Measurements from ENCODE around the gene MACROD1.

The MACROD1 gene

GRCh38 chr11:64058494-64058893 is 107.4 kb downstream of the MACROD1 start:
- DNase-seq: no peak
- peaks cover 4% of the 10 kb centered on the region for H3K27me3 ChIP-seq (replicated peaks; ENCODE audit: control insufficient read depth, insufficient read depth, low read length, poor library complexity, severe bottlenecking)
- H3K9me3 ChIP-seq (ENCODE audit: control insufficient read depth, low read length): no peaks in the 10 kb centered on the region
- H3K36me3 ChIP-seq (ENCODE audit: control insufficient read depth, insufficient read depth, low read length): no peaks in the 10 kb centered on the region
- H3K27ac ChIP-seq (ENCODE audit: insufficient read depth, low read length, poor library complexity, severe bottlenecking): no peak overlapping the region
- peaks cover 6% of the 10 kb centered on the region for H3K4me1 ChIP-seq (ENCODE audit: control insufficient read depth, insufficient read depth, low read length, poor library complexity, severe bottlenecking)
- H3K4me3 ChIP-seq (ENCODE audit: insufficient read depth, low read depth, low read length, poor library complexity, severe bottlenecking): no peak overlapping the region

- no peaks in the 10 kb centered on the region for H3K9me3 ChIP-seq (ENCODE audit: control insufficient read depth, low read length)
- DNase-seq: no peak
- peaks cover 4% of the 10 kb centered on the region for H3K27me3 ChIP-seq (replicated peaks; ENCODE audit: control insufficient read depth, insufficient read depth, low read length, poor library complexity, severe bottlenecking)
- no peak overlapping the region for H3K4me3 ChIP-seq (ENCODE audit: insufficient read depth, low read depth, low read length, poor library complexity, severe bottlenecking)
- H3K27ac ChIP-seq (ENCODE audit: insufficient read depth, low read length, poor library complexity, severe bottlenecking): no peak overlapping the region
- H3K4me1 ChIP-seq (ENCODE audit: control insufficient read depth, insufficient read depth, low read length, poor library complexity, severe bottlenecking): peaks cover 6% of the 10 kb centered on the region
- no peaks in the 10 kb centered on the region for H3K36me3 ChIP-seq (ENCODE audit: control insufficient read depth, insufficient read depth, low read length)
Observed at GRCh38 chr11:64057890-64058289, 108.0 kb downstream of the MACROD1 start.

- peaks cover 4% of the 10 kb centered on the region for H3K27me3 ChIP-seq (replicated peaks; ENCODE audit: control insufficient read depth, insufficient read depth, low read length, poor library complexity, severe bottlenecking)
- no peaks in the 10 kb centered on the region for H3K36me3 ChIP-seq (ENCODE audit: control insufficient read depth, insufficient read depth, low read length)
- no peaks in the 10 kb centered on the region for H3K9me3 ChIP-seq (ENCODE audit: control insufficient read depth, low read length)
- peaks cover 6% of the 10 kb centered on the region for H3K4me1 ChIP-seq (ENCODE audit: control insufficient read depth, insufficient read depth, low read length, poor library complexity, severe bottlenecking)
- no peak overlapping the region for H3K4me3 ChIP-seq (ENCODE audit: insufficient read depth, low read depth, low read length, poor library complexity, severe bottlenecking)
- DNase-seq: no peak
- no peak overlapping the region for H3K27ac ChIP-seq (ENCODE audit: insufficient read depth, low read length, poor library complexity, severe bottlenecking)
Observed at GRCh38 chr11:64056861-64057260, 109.1 kb downstream of the MACROD1 start.

DNA sequence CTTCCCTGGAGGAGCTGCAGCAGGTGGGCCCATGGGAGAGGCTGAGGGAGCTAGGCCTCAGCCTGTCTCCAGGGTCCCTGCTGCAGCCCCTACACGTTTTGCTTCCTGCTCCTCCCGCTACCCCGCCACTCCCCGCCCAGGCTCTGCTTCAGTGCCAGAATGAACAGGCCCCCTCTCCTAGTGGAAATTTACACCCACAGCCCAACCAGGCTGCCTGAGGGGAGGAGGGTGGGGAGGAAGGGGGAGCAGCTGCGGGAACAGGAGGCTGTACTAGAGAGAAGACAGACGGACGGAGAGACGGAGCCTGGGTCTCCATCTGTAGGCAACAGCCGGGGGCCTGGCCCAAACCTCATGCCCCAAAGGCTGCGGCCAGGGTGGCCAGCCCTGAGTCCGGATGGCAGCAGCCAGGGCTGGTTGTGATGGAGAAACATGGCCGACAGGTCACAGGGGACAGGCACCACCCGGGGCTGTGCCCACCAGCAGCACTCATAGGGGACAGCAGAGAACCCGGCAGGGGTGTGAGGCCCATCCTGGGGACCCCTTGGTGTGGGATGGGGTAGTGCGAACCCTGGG is 109.6 kb downstream of the MACROD1 start:
- no peak for DNase-seq
- Histone ChIP-seq H3K4me3 (ENCODE audit: insufficient read depth, low read depth, low read length, poor library complexity, severe bottlenecking) (no peak overlapping the region), H3K27me3 (replicated peaks; ENCODE audit: control insufficient read depth, insufficient read depth, low read length, poor library complexity, severe bottlenecking) (peaks cover 4% of the 10 kb centered on the region), H3K36me3 (ENCODE audit: control insufficient read depth, insufficient read depth, low read length) (no peaks in the 10 kb centered on the region), H3K27ac (ENCODE audit: insufficient read depth, low read length, poor library complexity, severe bottlenecking) (no peak overlapping the region), H3K4me1 (ENCODE audit: control insufficient read depth, insufficient read depth, low read length, poor library complexity, severe bottlenecking) (peaks cover 4% of the 10 kb centered on the region), H3K9me3 (ENCODE audit: control insufficient read depth, low read length) (no peaks in the 10 kb centered on the region)

- Histone ChIP-seq H3K9me3 (ENCODE audit: control insufficient read depth, low read length) (no peaks in the 10 kb centered on the region), H3K4me1 (ENCODE audit: control insufficient read depth, insufficient read depth, low read length, poor library complexity, severe bottlenecking) (no peaks in the 10 kb centered on the region), H3K27me3 (replicated peaks; ENCODE audit: control insufficient read depth, insufficient read depth, low read length, poor library complexity, severe bottlenecking) (peaks cover 4% of the 10 kb centered on the region), H3K36me3 (ENCODE audit: control insufficient read depth, insufficient read depth, low read length) (no peaks in the 10 kb centered on the region), H3K27ac (ENCODE audit: insufficient read depth, low read length, poor library complexity, severe bottlenecking) (no peak overlapping the region), H3K4me3 (ENCODE audit: insufficient read depth, low read depth, low read length, poor library complexity, severe bottlenecking) (no peak overlapping the region)
- DNase-seq: no peak
Observed at GRCh38 chr11:64055077-64055476, 110.8 kb downstream of the MACROD1 start.

- no peak for DNase-seq
- H3K4me3 ChIP-seq (ENCODE audit: insufficient read depth, low read depth, low read length, poor library complexity, severe bottlenecking): no peak overlapping the region
- H3K36me3 ChIP-seq (ENCODE audit: control insufficient read depth, insufficient read depth, low read length): no peaks in the 10 kb centered on the region
- no peaks in the 10 kb centered on the region for H3K9me3 ChIP-seq (ENCODE audit: control insufficient read depth, low read length)
- H3K4me1 ChIP-seq (ENCODE audit: control insufficient read depth, insufficient read depth, low read length, poor library complexity, severe bottlenecking): no peaks in the 10 kb centered on the region
- H3K27me3 ChIP-seq (replicated peaks; ENCODE audit: control insufficient read depth, insufficient read depth, low read length, poor library complexity, severe bottlenecking): no peaks in the 10 kb centered on the region
- H3K27ac ChIP-seq (ENCODE audit: insufficient read depth, low read length, poor library complexity, severe bottlenecking): no peak overlapping the region
Observed at GRCh38 chr11:64053699-64054098, 112.2 kb downstream of the MACROD1 start.

DNA sequence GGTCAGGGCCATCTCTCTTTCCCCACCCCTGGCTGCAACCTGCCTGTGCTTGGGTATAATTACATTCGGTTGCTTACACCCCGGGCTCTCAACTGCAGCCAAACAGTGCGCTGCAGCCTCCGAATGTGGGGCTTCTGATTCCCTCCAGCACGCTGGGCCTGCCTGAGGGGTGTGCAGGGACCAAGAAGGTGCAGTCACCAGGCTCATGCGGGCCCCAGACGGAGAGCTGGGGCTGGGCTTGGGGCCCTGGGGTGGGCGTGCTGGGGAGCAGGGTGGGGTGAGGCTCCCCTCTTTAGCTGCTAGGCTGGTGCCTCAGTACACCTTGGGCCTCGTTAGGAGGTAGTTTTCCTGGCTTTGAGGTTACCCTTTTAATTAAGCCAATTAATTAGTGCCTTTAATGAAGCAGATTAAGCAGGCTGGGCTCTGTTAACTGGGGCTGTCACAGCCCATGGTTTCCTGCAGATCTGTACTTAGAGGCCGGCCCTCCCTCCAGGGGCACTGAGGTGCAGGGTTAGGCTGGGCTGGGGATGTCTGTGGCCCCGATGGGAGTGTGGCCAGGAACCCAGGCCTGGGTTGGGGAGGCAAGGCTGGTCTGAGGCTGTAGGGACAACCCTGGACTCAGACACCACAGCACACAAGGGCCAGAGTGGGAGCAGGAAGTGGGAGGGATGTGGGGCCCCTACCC is 112.8 kb downstream of the MACROD1 start:
- Histone ChIP-seq H3K4me1 (ENCODE audit: control insufficient read depth, insufficient read depth, low read length, poor library complexity, severe bottlenecking) (no peaks in the 10 kb centered on the region), H3K4me3 (ENCODE audit: insufficient read depth, low read depth, low read length, poor library complexity, severe bottlenecking) (no peak overlapping the region), H3K36me3 (ENCODE audit: control insufficient read depth, insufficient read depth, low read length) (no peaks in the 10 kb centered on the region), H3K27ac (ENCODE audit: insufficient read depth, low read length, poor library complexity, severe bottlenecking) (no peak overlapping the region), H3K9me3 (ENCODE audit: control insufficient read depth, low read length) (no peaks in the 10 kb centered on the region), H3K27me3 (replicated peaks; ENCODE audit: control insufficient read depth, insufficient read depth, low read length, poor library complexity, severe bottlenecking) (no peaks in the 10 kb centered on the region)
- DNase-seq: no peak

DNA sequence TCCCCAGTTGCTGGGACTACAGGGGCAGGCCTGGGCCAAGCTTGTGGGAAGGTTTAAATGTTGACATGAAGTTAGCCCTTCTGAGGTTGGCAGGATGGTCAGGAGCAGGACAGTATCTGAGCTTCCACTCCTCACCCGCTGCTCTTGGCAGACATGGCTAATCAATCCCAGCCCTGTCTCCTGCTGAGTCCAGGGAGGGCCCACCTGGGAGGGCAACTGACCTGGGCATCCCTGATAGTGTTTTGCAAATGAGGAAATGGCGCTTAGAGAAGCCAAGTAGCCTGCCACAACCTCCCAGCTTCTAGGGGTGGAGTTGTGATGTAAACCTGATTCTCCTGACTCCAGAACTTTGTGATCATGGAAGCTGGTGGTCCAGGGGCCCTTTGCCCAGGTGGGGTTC is 113.5 kb downstream of the MACROD1 start:
- H3K4me3 ChIP-seq (ENCODE audit: insufficient read depth, low read depth, low read length, poor library complexity, severe bottlenecking): no peak overlapping the region
- H3K27me3 ChIP-seq (replicated peaks; ENCODE audit: control insufficient read depth, insufficient read depth, low read length, poor library complexity, severe bottlenecking): no peaks in the 10 kb centered on the region
- DNase-seq: no peak
- H3K27ac ChIP-seq (ENCODE audit: insufficient read depth, low read length, poor library complexity, severe bottlenecking): no peak overlapping the region
- H3K9me3 ChIP-seq (ENCODE audit: control insufficient read depth, low read length): no peaks in the 10 kb centered on the region
- no peaks in the 10 kb centered on the region for H3K4me1 ChIP-seq (ENCODE audit: control insufficient read depth, insufficient read depth, low read length, poor library complexity, severe bottlenecking)
- H3K36me3 ChIP-seq (ENCODE audit: control insufficient read depth, insufficient read depth, low read length): no peaks in the 10 kb centered on the region

GRCh38 chr11:64051297-64051696 is 114.6 kb downstream of the MACROD1 start:
- no peaks in the 10 kb centered on the region for H3K27me3 ChIP-seq (replicated peaks; ENCODE audit: control insufficient read depth, insufficient read depth, low read length, poor library complexity, severe bottlenecking)
- no peaks in the 10 kb centered on the region for H3K36me3 ChIP-seq (ENCODE audit: control insufficient read depth, insufficient read depth, low read length)
- no peaks in the 10 kb centered on the region for H3K9me3 ChIP-seq (ENCODE audit: control insufficient read depth, low read length)
- no peaks in the 10 kb centered on the region for H3K4me1 ChIP-seq (ENCODE audit: control insufficient read depth, insufficient read depth, low read length, poor library complexity, severe bottlenecking)
- no peak overlapping the region for H3K27ac ChIP-seq (ENCODE audit: insufficient read depth, low read length, poor library complexity, severe bottlenecking)
- DNase-seq: no peak
- H3K4me3 ChIP-seq (ENCODE audit: insufficient read depth, low read depth, low read length, poor library complexity, severe bottlenecking): no peak overlapping the region

DNA sequence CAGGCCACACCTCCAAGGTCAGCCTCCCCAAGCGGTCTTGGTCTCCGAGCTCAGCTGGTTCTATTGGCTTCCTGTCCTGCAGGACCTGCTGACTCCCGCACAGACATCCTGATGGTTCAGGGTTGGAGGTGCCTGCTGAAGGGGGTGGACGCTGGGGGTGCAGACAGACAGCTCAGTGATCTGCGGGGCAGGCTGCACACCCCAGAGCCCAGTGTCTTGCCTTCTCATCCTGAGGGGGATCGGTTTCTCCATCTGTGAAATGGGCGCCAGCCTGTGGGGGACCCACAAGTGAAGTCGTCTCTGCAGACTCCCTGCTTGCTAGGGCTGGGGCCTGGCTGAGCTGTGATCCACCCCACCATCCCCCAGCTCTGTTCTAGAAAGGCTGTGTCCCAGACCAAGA is 116.4 kb downstream of the MACROD1 start:
- Histone ChIP-seq H3K36me3 (ENCODE audit: control insufficient read depth, insufficient read depth, low read length) (no peaks in the 10 kb centered on the region), H3K4me3 (ENCODE audit: insufficient read depth, low read depth, low read length, poor library complexity, severe bottlenecking) (no peak overlapping the region), H3K4me1 (ENCODE audit: control insufficient read depth, insufficient read depth, low read length, poor library complexity, severe bottlenecking) (no peaks in the 10 kb centered on the region), H3K27ac (ENCODE audit: insufficient read depth, low read length, poor library complexity, severe bottlenecking) (no peak overlapping the region), H3K9me3 (ENCODE audit: control insufficient read depth, low read length) (no peaks in the 10 kb centered on the region), H3K27me3 (replicated peaks; ENCODE audit: control insufficient read depth, insufficient read depth, low read length, poor library complexity, severe bottlenecking) (no peaks in the 10 kb centered on the region)
- DNase-seq: no peak

Measured in effector memory CD4-positive, alpha-beta T cell (primary cell).